Measurements from ENCODE around the gene KCTD16.
A peak's percentile ranks its signal among the peaks of the same experiment; 100 is the strongest.

Gene KCTD16

DNA sequence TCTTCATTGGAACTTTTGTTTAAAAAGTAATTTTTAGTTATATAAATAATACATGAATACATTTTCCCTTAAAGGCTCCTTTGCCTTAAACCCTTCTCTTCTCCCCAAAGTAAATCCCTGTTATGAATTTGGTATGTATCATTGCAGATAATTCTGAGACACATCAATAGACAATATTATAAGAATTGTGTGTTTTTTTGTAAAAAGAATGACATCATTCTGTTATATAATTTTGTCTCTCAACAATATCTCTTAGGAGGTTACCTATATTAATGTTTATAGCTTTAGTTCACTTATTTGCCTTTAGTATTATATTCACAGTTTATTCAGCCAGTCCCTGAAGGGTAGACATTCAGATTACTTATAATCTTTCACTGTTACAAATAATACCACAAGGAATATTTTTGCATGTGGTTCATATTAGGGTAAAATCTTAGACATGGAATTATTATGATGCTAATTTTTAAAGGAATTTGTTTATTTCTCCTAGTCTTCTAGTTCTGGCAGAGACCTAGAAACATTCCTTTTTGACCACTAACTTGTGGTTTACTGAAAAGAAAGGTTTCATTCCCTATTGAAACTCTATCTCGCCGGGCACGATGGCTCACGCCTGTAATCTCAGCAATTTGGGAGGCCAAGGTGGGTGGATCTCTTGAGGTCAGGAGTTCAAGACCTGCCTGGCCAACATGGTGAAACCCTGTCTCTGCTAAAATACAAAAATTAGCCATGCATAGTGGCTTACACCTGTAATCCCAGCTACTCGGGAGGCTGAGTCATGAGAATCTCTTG, 105.6 kb downstream of the KCTD16 start:
- DNase-seq (ENCODE audit: extremely low read depth, low read depth), result peak; percentile 44
- TF ChIP-seq, protein P1, sequence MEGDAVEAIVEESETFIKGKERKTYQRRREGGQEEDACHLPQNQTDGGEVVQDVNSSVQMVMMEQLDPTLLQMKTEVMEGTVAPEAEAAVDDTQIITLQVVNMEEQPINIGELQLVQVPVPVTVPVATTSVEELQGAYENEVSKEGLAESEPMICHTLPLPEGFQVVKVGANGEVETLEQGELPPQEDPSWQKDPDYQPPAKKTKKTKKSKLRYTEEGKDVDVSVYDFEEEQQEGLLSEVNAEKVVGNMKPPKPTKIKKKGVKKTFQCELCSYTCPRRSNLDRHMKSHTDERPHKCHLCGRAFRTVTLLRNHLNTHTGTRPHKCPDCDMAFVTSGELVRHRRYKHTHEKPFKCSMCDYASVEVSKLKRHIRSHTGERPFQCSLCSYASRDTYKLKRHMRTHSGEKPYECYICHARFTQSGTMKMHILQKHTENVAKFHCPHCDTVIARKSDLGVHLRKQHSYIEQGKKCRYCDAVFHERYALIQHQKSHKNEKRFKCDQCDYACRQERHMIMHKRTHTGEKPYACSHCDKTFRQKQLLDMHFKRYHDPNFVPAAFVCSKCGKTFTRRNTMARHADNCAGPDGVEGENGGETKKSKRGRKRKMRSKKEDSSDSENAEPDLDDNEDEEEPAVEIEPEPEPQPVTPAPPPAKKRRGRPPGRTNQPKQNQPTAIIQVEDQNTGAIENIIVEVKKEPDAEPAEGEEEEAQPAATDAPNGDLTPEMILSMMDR (IDR thresholded peaks at IDR 0.05; ENCODE audit: low read depth, low read length), result no peak

DNA sequence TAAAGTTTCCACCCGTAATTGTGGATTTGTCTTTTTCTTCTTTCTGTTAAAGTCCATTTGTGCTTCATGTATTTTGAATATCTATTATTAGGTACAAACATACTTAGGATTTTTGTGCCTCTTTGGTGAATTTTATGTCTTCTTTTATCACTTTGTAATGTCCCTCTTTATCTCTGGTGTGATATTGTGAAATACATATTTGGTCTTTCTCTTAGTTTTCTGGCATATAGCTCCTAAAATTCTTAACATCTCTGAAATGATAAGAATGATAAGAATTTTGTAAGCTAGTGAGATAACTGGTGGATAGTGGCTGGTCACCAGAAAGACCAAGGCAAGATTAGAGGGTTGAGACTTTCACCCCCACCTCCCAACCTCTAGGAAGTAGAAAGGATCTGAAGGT, 111.1 kb downstream of the KCTD16 start:
- TF ChIP-seq, protein P1 (IDR thresholded peaks at IDR 0.05; ENCODE audit: low read depth, low read length), result no peak
- DNase-seq (ENCODE audit: extremely low read depth, low read depth), result no peak

DNA sequence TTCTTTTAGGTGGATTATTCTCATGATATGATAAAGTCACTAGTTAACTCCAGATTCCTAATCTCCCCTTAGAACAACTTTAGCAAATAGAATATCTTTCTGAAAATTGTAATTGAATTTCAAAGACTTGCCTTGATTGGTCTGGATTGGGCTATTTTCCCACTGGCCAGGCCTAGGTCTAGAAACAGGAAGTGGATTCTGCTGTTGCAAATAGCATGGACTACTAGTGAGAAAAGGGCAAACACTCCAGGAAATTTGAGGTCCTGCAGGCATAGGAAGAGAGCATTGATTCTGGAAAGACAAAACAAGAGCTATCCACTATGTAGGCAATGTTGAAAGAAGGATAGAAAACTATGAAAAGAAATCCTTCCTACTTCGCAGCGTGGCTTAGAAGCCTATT, 113.4 kb downstream of the KCTD16 start:
- TF ChIP-seq, protein P1 (IDR thresholded peaks at IDR 0.05; ENCODE audit: low read depth, low read length), result no peak
- no peak for DNase-seq (ENCODE audit: extremely low read depth, low read depth)

DNA sequence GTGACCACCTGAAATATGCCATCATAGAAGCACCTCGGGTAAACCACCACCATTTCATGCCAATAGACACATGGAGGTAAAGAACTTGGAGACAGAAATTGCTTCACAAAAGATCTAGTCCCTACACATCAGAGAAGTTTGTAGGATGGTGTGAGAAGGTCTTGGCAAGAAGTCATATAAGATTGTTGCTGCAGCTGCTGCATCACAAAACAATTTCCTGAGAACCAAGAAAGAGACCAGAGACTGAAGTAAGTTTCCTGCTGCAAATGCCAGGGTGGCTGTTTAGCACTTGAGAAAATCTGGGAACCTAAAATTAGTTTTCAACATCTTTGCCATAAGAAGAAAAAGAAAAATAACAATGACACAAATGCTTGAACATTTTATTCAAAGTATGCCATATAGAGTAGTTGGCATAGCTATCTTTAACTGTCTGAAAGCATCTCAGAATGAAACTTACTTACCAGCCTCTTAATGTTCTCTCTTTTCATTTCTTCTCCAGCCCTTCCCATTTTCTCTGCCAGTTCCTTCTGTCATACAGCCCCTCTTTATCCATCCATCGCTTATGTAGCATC, 114.3 kb downstream of the KCTD16 start:
- DNase-seq (ENCODE audit: extremely low read depth, low read depth), result no peak
- TF ChIP-seq, protein P1 (IDR thresholded peaks at IDR 0.05; ENCODE audit: low read depth, low read length), result no peak

DNA sequence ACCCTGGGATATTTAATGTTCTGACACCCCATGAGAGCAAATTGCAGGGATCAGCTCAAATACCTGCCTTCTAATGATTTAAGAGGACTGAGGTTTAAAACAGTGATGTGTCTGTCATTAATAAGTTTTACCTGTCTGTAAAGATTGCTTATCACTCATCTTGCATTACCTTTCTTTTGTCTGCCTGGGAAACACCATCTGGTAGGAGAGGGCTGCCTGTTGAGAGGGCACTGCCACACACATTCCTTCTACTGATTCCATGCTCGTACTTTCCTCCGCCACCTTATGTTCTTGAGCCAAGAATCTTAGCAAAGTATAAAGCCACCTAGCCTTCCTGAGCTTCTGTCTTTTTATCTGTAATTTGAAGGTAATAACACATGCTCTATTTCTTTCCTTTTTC, 118.6 kb downstream of the KCTD16 start:
- DNase-seq (ENCODE audit: extremely low read depth, low read depth), result no peak
- TF ChIP-seq, protein P1 (IDR thresholded peaks at IDR 0.05; ENCODE audit: low read depth, low read length), result no peak

DNA sequence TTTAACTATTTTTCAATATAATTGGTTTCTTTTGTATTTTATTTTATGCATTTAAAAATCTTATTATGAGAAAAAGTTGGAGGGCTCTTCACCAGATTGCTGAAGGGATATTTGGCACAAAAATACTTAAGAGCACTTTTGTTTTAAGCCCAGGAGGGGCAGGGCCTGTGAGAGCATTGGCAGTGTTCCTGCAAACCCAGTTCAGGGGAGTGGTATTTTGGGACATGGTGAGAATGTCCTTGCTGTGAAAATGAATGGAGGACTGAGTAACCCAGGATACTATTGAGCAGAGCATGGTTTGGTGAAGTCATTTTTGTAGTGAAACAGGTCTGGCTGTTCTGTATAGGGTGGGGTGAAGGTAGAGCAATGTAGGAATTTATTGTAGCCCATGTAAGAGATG, 121.4 kb downstream of the KCTD16 start:
- no peak for DNase-seq (ENCODE audit: extremely low read depth, low read depth)
- TF ChIP-seq, protein P1 (IDR thresholded peaks at IDR 0.05; ENCODE audit: low read depth, low read length), result no peak

DNA sequence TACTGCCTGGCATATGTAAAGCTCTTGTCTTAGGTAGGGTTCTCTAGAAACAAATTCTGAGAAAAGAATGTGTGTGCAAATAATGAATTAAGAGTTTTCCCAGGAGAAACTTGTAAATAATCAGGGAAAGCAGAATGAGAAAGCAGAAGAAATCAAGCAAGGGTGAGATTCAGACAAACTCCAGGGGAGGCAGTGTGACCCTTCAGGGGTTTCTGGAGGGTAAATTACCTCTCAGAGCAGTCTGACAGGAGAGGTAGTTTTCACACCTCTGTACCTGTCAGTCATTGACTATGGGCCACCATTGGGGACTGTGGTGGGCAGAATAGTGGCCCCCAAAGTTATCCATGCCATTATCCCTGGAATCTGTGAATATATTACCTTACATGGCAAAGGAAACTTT, 124.6 kb downstream of the KCTD16 start:
- no peak for DNase-seq (ENCODE audit: extremely low read depth, low read depth)
- TF ChIP-seq, protein P1 (IDR thresholded peaks at IDR 0.05; ENCODE audit: low read depth, low read length), result no peak

All from AG09319 (cell line).